ENCODE data around the gene ANKS3. TPM values are rescaled to one million over a fixed set of nuclear protein-coding genes. Genes with fewer than 3 reads are reported as not detected.

Gene ANKS3
- total RNA-seq, 1 experiment from 2014 or later: 22.6 TPM

GRCh38 chr16:4685292-4685691 is 48.8 kb downstream of the ANKS3 start:
- Histone ChIP-seq H2AFZ (ENCODE audit: low read length) (no peak overlapping the region), H3K4me2 (ENCODE audit: low read length) (no peak overlapping the region), H3K79me2 (ENCODE audit: low read length) (no peaks in the 10 kb centered on the region), H3K27ac (ENCODE audit: low read length) (no peak overlapping the region), H3F3A (ENCODE audit: low read length, unreplicated experiment) (no peaks in the 10 kb centered on the region), H3K4me1 (ENCODE audit: insufficient read depth, low read length) (peaks cover 6% of the 10 kb centered on the region), H3K27me3 (ENCODE audit: low read length) (no peaks in the 10 kb centered on the region), H4K20me1 (ENCODE audit: low read length) (no peaks in the 10 kb centered on the region), H3K4me3 (ENCODE audit: low read length) (no peak overlapping the region), H3K9ac (ENCODE audit: low read length) (no peak overlapping the region), H3K36me3 (ENCODE audit: low read depth, low read length) (no peaks in the 10 kb centered on the region), H3K9me3 (ENCODE audit: low read length) (no peaks in the 10 kb centered on the region), H3K9me2 (replicated peaks; ENCODE audit: low read length) (no peaks in the 10 kb centered on the region)
- intact Hi-C loops (cut with micrococcal nuclease): no loop called here
- POLR2A ChIA-PET (ENCODE audit: unreplicated experiment): no interaction called here
- no peak for ATAC-seq
- CTCF ChIA-PET: no interaction called here
- TF ChIP-seq EZH2 (IDR thresholded peaks at IDR 0.05; ENCODE audit: low read length, unreplicated experiment) (no peak), EZH2phosphoT487 (IDR thresholded peaks at IDR 0.05; ENCODE audit: borderline replicate concordance, low read length) (no peak)
- TF ChIP-seq, protein P1, sequence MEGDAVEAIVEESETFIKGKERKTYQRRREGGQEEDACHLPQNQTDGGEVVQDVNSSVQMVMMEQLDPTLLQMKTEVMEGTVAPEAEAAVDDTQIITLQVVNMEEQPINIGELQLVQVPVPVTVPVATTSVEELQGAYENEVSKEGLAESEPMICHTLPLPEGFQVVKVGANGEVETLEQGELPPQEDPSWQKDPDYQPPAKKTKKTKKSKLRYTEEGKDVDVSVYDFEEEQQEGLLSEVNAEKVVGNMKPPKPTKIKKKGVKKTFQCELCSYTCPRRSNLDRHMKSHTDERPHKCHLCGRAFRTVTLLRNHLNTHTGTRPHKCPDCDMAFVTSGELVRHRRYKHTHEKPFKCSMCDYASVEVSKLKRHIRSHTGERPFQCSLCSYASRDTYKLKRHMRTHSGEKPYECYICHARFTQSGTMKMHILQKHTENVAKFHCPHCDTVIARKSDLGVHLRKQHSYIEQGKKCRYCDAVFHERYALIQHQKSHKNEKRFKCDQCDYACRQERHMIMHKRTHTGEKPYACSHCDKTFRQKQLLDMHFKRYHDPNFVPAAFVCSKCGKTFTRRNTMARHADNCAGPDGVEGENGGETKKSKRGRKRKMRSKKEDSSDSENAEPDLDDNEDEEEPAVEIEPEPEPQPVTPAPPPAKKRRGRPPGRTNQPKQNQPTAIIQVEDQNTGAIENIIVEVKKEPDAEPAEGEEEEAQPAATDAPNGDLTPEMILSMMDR (conservative IDR thresholded peaks at IDR 0.05; ENCODE audit: low read depth, low read length): no peak
- DNase-seq: no peak
- no TSS peak for BruUV-seq (replicated peaks)

- peaks cover 10% of the 10 kb centered on the region for H3K4me1 ChIP-seq (ENCODE audit: insufficient read depth, low read length)
- ATAC-seq (no peak), DNase-seq (peak; percentile 10)
- H3F3A ChIP-seq (ENCODE audit: low read length, unreplicated experiment): no peaks in the 10 kb centered on the region
- no peak overlapping the region for H3K9ac ChIP-seq (ENCODE audit: low read length)
- no peaks in the 10 kb centered on the region for H3K9me3 ChIP-seq (ENCODE audit: low read length)
- no peak overlapping the region for H3K4me2 ChIP-seq (ENCODE audit: low read length)
- no peaks in the 10 kb centered on the region for H3K36me3 ChIP-seq (ENCODE audit: low read depth, low read length)
- H4K20me1 ChIP-seq (ENCODE audit: low read length): no peaks in the 10 kb centered on the region
- POLR2A ChIA-PET (ENCODE audit: unreplicated experiment): no interaction called here
- no TSS peak for BruUV-seq (replicated peaks)
- intact Hi-C loops (cut with micrococcal nuclease): no loop called here
- no peaks in the 10 kb centered on the region for H3K79me2 ChIP-seq (ENCODE audit: low read length)
- no peaks in the 10 kb centered on the region for H3K9me2 ChIP-seq (replicated peaks; ENCODE audit: low read length)
- TF ChIP-seq EZH2 (IDR thresholded peaks at IDR 0.05; ENCODE audit: low read length, unreplicated experiment) (no peak), EZH2phosphoT487 (IDR thresholded peaks at IDR 0.05; ENCODE audit: borderline replicate concordance, low read length) (no peak)
- TF ChIP-seq, protein P1 (conservative IDR thresholded peaks at IDR 0.05; ENCODE audit: low read depth, low read length): no peak
- H3K27ac ChIP-seq (ENCODE audit: low read length): no peak overlapping the region
- no peak overlapping the region for H3K4me3 ChIP-seq (ENCODE audit: low read length)
- H2AFZ ChIP-seq (ENCODE audit: low read length): no peak overlapping the region
- no peaks in the 10 kb centered on the region for H3K27me3 ChIP-seq (ENCODE audit: low read length)
- CTCF ChIA-PET: no interaction called here
Measured at GRCh38 chr16:4684763-4685162, 49.3 kb downstream of the ANKS3 start.

DNA sequence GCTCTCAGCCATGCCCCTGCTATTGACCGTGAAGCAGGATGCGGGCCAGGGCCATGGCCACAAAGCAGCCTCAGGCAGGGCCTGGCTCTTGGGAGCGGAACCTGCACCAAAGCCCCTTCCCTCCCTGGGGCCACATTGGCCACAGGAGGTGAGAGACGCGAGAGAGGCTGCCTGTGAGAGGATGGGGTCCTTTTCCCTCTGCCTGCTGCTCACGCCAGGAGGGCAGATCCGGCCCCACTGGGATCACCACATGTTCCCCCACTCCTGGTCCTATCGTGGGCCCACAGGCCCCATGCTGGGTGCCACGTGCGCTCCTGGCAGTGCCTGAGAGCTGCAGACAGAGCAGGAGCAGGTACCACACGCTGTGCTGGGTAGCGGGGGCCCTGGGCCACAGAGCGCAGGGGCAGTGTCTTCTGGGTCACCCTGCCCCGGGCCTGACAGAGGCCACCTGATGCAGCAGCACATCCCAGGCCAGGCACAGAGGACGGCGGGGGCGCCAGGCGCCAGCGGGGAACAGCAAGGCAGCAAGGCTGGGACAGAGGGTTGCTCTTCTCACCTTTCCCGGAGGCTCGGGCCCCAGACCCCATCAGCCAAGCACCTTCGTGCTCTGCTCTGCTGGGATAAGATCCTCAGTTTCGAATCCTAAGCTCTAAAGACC is 49.9 kb downstream of the ANKS3 start:
- Histone ChIP-seq H3K4me1 (ENCODE audit: insufficient read depth, low read length) (peaks cover 16% of the 10 kb centered on the region), H3K27ac (ENCODE audit: low read length) (no peak overlapping the region), H3K4me3 (ENCODE audit: low read length) (no peak overlapping the region), H3K4me2 (ENCODE audit: low read length) (no peak overlapping the region), H2AFZ (ENCODE audit: low read length) (no peak overlapping the region), H3F3A (ENCODE audit: low read length, unreplicated experiment) (no peaks in the 10 kb centered on the region), H3K79me2 (ENCODE audit: low read length) (no peaks in the 10 kb centered on the region), H4K20me1 (ENCODE audit: low read length) (no peaks in the 10 kb centered on the region), H3K9ac (ENCODE audit: low read length) (no peak overlapping the region), H3K9me3 (ENCODE audit: low read length) (no peaks in the 10 kb centered on the region), H3K27me3 (ENCODE audit: low read length) (no peaks in the 10 kb centered on the region), H3K9me2 (replicated peaks; ENCODE audit: low read length) (no peaks in the 10 kb centered on the region), H3K36me3 (ENCODE audit: low read depth, low read length) (no peaks in the 10 kb centered on the region)
- no TSS peak for BruUV-seq (replicated peaks)
- intact Hi-C loops (cut with micrococcal nuclease): no loop called here
- TF ChIP-seq, protein P1 (conservative IDR thresholded peaks at IDR 0.05; ENCODE audit: low read depth, low read length): no peak
- TF ChIP-seq EZH2 (IDR thresholded peaks at IDR 0.05; ENCODE audit: low read length, unreplicated experiment) (no peak), EZH2phosphoT487 (IDR thresholded peaks at IDR 0.05; ENCODE audit: borderline replicate concordance, low read length) (no peak)
- ChIA-PET POLR2A (ENCODE audit: unreplicated experiment) (no interaction called here), CTCF (no interaction called here)
- DNase-seq: no peak
- ATAC-seq: no peak

All from PC-3 (cell line).